ENCODE results near the gene DYNC1LI1.
"Not testable (repeated sequence)": the region's sequence is repeated elsewhere in the genome, so short reads cannot be mapped to it uniquely, and the experiment has no call there.

DYNC1LI1 gene

GRCh38 chr3:32525720-32526119 lies 44.9 kb downstream of the DYNC1LI1 start:
- DNase-seq: no peak

- DNase-seq: no peak
These were observed 48.0 kb downstream of the DYNC1LI1 start for GRCh38 chr3:32522682-32523081.

GRCh38 chr3:32518921-32519320 lies 51.7 kb downstream of the DYNC1LI1 start:
- not testable (repeated sequence) for DNase-seq

GRCh38 chr3:32516751-32517150 lies 53.9 kb downstream of the DYNC1LI1 start:
- DNase-seq: not testable (repeated sequence)

- DNase-seq: no peak
These were observed 59.7 kb downstream of the DYNC1LI1 start for GRCh38 chr3:32511005-32511404.

GRCh38 chr3:32510075-32510724 lies 60.5 kb downstream of the DYNC1LI1 start:
- no peak for DNase-seq

GRCh38 chr3:32508711-32509110 lies 61.9 kb downstream of the DYNC1LI1 start:
- no peak for DNase-seq

GRCh38 chr3:32506466-32506865 lies 64.2 kb downstream of the DYNC1LI1 start:
- no peak for DNase-seq

- no peak for DNase-seq
These were observed 67.7 kb downstream of the DYNC1LI1 start for GRCh38 chr3:32502946-32503286.

- DNase-seq: peak; percentile 78
These were observed 68.3 kb downstream of the DYNC1LI1 start, which contains the start of gene CMTM6 for GRCh38 chr3:32502118-32502945. CMTM6 (minus strand) TSS chr3:32502852; CDS start chr3:32502745, 107 bp downstream.

GRCh38 chr3:32501783-32502117 lies 68.9 kb downstream of the DYNC1LI1 start:
- DNase-seq: no peak

GRCh38 chr3:32500880-32501782 lies 69.5 kb downstream of the DYNC1LI1 start:
- DNase-seq: no peak

- no peak for DNase-seq
These were observed 70.4 kb downstream of the DYNC1LI1 start for GRCh38 chr3:32500231-32500630.

- no peak for DNase-seq
These were observed 71.1 kb downstream of the DYNC1LI1 start for GRCh38 chr3:32499585-32499984.

- DNase-seq: no peak
These were observed 71.7 kb downstream of the DYNC1LI1 start for GRCh38 chr3:32498992-32499391.

GRCh38 chr3:32498252-32498651 lies 72.4 kb downstream of the DYNC1LI1 start:
- DNase-seq: no peak

- DNase-seq: no peak
These were observed 75.0 kb downstream of the DYNC1LI1 start for GRCh38 chr3:32495609-32496008.

- no peak for DNase-seq
These were observed 75.6 kb downstream of the DYNC1LI1 start for GRCh38 chr3:32495085-32495484.

GRCh38 chr3:32493437-32494414 lies 76.9 kb downstream of the DYNC1LI1 start:
- no peak for DNase-seq

- DNase-seq: no peak
These were observed 77.8 kb downstream of the DYNC1LI1 start for GRCh38 chr3:32492684-32493436.

GRCh38 chr3:32488474-32489008 lies 82.1 kb downstream of the DYNC1LI1 start:
- no peak for DNase-seq
